A673 (cell line): Measurements from ENCODE around the gene DCAF12L2.

Experiments used
- EZH2 ChIP-seq: fragments of 200-600 bp; sonication (generic); IDR thresholded peaks from 2 replicates; pipeline ENCODE4 v1.6.1; 2017; ENCODE audit warnings: borderline replicate concordance, low read depth, mild to moderate bottlenecking, mixed read lengths, antibody characterized with exemption, low read length; ENCODE audit not compliant: poor library complexity, severe bottlenecking
- TF ChIP-seq, protein P1 (sequence below): fragments of 300-800, 200-600 bp; sonication (generic); conservative IDR thresholded peaks from 2 replicates; pipeline ENCODE4 v1.5.1; 2017; ENCODE audit warnings: low read depth, mild to moderate bottlenecking, antibody characterized with exemption, low read length, moderate library complexity, mixed read lengths

DNA sequence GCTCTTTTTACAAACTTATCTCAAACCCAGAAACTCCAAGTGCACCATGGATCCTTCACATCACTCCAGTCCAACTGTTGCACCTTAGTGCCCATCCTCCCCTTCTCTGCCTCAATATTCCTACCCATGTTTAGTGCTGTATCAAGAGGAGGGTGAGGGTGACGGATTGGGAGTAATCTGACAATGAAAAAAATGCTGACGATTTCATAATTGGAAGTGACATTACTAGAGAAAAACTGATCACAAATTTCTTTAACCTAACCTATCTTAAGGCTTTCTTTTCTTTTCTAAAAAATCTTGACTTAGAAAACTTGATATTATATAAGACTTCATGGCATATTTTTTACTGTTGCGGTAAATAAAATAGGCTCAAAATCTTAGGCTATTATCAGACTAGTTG lies 1.5 kb upstream of the DCAF12L2 start:
- TF ChIP-seq EZH2: no peak
- TF ChIP-seq, protein P1, sequence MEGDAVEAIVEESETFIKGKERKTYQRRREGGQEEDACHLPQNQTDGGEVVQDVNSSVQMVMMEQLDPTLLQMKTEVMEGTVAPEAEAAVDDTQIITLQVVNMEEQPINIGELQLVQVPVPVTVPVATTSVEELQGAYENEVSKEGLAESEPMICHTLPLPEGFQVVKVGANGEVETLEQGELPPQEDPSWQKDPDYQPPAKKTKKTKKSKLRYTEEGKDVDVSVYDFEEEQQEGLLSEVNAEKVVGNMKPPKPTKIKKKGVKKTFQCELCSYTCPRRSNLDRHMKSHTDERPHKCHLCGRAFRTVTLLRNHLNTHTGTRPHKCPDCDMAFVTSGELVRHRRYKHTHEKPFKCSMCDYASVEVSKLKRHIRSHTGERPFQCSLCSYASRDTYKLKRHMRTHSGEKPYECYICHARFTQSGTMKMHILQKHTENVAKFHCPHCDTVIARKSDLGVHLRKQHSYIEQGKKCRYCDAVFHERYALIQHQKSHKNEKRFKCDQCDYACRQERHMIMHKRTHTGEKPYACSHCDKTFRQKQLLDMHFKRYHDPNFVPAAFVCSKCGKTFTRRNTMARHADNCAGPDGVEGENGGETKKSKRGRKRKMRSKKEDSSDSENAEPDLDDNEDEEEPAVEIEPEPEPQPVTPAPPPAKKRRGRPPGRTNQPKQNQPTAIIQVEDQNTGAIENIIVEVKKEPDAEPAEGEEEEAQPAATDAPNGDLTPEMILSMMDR: no peak
